GM19099 (cell line): ENCODE measurements around the gene DMD.

Source experiments
- POLR2A ChIP-seq: IDR thresholded peaks from 3 replicates; pipeline ENCODE4 v1.6.1; 2011; ENCODE audit warnings: low read depth; ENCODE audit not compliant: insufficient read length; ENCODE audit errors: extremely low read depth

The DMD gene

DNA sequence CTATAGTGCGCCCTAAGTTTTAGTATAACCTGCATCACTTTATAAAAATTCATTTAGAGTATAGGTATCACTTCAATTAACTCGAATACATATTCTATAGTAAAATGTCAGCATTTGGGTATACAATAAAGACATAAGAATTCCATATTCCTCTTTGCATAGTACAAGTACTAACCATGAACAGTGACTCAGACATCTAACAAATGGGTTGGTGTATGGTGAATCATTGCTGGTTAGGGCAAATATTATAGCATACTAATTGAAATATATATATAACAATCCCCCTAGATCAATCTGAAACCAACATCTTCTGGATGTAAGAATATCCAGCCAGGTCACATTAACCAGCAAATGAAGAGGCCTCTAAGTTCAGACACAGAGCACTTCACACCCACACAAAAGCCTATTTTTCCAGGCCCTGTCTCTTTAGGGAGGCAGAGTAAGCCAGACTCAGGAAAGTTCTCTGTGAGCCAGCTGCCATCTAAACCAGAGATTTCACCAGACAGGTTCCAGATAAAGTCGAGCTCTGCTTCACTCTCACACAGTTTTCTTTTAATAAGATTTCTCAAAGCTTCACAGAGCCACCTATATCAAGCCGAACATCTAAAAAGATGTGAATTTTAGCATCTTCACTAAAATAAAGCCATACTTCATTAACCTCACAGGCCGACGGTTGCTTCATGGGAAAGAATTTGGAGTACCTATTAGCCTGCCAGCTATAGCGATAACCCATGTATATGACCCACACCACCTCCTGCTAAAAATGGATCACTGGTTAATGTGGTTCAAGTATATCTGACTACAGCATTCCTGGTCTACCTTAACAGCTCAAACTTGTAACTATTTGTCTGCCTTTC is 1939.5 kb downstream of the DMD start:
- no peak for TF ChIP-seq POLR2A

DNA sequence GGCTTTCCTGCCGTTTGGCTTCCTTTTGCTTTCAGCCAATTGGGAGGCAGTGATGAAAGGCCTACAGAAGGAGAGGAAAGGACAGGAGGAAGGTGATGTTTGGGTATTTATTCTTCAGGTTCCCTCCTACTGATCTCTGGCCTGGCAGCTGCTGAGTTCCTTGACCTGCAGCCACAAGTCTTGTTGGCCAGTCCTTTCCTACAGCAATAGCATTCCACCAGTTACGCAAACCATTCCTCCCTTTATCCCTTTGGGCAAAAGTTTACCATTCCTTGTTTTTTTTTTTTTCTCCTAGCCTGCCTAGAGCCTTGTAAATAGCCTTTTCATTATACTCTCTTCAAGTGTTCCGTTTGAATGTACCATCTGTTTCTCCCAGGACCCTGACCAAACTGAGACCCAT is 1941.4 kb downstream of the DMD start:
- TF ChIP-seq POLR2A: no peak

GRCh38 chrX:31268359-31268758 is 1943.0 kb downstream of the DMD start:
- no peak for TF ChIP-seq POLR2A

DNA sequence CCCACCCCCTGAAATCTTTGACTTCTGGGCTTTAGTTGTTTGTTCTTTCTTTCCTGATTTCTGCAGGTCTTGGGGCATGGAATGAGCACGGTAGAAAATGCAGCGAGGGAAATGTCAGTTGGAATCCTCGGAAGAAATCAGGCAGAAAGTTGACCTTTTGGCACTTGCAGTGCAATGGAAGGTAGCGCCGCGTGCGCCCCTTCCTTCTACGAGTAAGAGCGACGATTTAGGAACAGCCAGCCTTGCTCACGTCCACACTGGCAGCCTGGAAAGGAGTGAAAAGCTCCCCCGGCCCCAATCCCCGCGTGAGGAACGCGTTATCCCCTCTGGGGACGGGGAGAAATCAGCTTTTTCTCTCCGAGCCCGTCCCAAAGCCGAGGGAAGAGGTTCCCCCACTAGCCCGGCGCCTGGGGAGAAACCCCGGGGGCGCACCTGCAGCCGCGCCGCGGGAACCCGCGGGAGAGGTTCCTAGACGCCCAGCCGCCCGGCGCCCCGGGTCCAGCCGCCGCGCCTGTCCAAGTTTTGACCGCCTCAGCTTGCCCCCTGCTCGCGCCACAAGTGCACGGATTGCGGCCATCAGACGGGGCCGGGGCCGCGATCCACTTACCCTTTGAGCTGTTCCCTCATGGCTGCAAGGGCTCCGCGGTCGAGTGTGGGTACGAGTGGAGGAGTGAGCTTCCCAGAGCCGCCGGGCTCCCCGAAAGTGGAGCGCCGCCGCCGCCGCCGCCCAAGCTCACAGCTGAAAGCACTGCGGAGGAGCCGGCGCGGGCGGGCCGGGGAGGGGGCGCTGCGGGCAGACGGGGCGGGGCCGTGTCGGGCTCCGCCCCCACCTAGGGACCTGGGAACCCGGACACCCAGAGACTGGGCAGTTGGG is 1944.9 kb downstream of the DMD start:
- peak; percentile 50 for TF ChIP-seq POLR2A

DNA sequence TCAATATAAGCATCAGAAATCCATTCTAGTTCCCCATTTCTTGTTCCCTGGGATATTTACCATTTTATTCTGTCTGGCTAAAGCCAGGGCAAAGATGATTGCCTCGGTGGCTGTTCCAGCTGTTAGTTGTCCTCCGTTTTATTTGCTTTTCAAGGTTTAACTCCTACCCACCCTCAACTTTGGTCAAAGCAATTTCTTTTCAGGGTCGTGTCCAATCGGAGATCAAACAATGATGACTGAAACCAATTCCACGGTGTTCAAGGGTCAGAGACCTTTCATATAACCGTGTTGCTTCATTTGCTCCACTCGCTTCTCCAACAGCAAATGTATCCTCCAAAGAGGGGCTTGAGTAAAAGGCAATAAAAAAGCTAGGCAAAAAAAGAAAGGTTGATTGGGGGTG is 1946.0 kb downstream of the DMD start:
- no peak for TF ChIP-seq POLR2A

- TF ChIP-seq POLR2A: no peak
Observed at GRCh38 chrX:31260351-31260750, 1951.0 kb downstream of the DMD start.

DNA sequence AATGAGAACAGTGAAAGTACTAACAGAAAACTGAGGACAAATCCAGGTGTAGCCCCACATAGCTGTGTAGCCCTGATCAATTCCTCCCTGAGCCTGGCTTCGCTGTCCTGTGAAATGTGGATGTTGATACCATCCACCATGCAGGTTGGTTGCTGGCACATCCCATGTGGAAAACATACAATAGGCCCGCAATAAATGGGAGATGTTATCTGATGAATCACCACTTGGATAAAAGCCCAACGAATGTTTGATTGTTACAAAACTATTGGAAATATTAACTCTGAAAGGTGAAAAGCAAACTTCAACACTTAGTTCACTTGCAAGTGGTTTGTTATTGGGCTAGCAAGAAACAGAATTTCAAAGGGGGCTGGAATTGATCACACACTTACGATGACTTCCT is 1953.2 kb downstream of the DMD start:
- no peak for TF ChIP-seq POLR2A

GRCh38 chrX:31255310-31256033 is 1955.9 kb downstream of the DMD start:
- no peak for TF ChIP-seq POLR2A

DNA sequence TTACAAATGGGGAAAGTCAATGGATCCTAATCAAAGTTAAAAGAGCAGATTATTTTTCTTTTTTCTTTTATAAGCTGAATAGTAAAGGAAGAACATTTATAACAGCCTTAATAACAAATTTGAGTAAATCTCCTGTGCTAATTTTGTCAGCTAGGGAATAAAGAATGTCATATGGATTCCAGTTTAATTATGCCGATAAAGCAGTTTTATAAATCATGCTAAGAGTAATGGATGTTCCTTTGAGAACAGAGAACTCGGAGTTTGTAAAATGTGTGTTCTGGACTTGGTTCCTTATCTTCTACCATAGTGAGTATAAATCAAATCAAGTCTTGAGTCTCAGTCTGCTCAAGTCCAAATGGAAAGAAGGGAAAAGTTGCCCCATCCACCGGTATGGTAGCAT is 1959.2 kb downstream of the DMD start:
- no peak for TF ChIP-seq POLR2A

GRCh38 chrX:31251336-31251735 is 1960.0 kb downstream of the DMD start:
- no peak for TF ChIP-seq POLR2A

DNA sequence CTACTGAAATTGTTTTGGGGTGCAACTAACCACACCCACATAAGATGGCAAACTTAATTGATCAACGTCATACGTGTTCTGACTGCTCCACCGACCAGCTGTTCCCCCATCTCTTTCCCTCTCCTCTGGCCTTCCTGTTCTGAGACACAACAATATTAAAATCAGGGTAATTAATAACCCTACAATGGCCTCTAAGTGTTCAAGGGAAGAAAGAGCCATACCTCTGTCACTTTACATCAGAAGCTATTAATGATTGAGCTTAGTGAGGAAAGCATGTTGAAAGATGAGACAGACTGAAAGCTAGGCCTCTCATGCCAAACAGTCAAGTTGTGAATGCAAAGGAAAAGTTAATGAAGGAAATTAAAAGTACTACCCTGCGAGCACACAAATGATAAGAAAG is 1965.6 kb downstream of the DMD start:
- TF ChIP-seq POLR2A: no peak

GRCh38 chrX:31243804-31244203 is 1967.5 kb downstream of the DMD start:
- no peak for TF ChIP-seq POLR2A

DNA sequence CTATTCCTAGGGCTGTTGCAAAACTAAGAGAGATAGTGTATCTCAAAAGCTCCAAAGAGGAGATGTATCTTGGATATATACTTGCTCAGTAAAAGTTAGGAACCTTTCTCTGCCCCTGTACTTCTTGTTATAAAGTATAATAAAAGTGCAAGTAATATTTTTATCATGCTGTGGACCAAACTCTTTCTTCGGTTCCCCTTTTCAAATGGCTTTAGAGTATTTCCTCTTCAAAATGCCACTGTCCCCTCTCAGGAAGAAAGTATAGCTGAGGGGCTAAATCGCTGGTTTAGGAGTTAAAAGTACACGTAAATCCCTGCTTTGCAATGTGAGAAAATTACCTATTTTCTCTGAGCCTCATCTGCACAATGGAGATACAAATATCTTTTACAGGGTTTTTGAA is 1970.4 kb downstream of the DMD start:
- TF ChIP-seq POLR2A: no peak

GRCh38 chrX:31237189-31237588 is 1974.2 kb downstream of the DMD start:
- TF ChIP-seq POLR2A: no peak

DNA sequence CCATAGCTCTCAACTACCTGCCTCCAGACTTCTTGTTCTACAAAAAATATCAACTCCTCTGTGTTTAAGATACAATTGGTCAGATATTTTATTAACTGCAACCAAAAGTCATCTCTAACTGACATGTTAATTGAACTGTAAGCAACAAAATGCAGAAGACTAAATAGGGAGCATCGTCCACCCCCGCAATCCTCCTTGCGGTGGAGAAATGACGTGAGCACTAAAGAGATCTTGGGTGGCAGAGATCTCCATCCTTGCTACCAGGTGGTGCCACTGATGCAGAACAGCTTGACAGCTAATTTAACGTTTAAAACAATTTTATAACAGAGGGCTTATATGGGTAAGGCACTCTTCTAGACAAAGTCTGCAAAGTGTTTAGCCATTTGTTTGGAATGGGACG is 1975.1 kb downstream of the DMD start:
- TF ChIP-seq POLR2A: no peak

- no peak for TF ChIP-seq POLR2A
Observed at GRCh38 chrX:31233941-31234496, 1977.3 kb downstream of the DMD start.

DNA sequence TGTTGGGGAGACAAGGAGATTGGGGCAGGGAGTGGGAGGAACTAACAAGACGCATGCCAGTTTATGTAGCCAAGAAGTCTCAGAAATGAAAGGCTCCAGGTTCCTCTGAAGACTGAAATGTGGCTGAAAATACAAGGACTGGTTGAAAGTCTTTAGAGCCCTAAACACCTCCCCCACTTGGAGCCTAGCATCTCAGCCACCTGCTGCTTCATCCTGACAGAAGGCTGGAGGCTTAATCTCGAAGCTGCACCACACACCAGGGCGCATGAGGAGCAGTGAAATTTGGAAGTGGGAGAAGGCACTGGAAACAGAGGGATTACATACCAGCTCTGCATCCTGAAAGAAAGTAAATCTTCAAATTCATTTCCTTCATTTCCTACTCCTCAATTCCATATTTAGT is 1978.8 kb downstream of the DMD start:
- TF ChIP-seq POLR2A: no peak
